Brain microvascular endothelial cell (primary cell): ENCODE results near the gene COL16A1.

ENCODE experiments used
- DNase-seq: peaks from one replicate; pipeline ENCODE4 v3.0.0-alpha.2; 2020
- H3K27ac ChIP-seq: fragments of 250-450 bp; sonication (Bioruptor Pico); 2 replicates; pipeline ENCODE4 v1.5.1; 2020; ENCODE audit warnings: mild to moderate bottlenecking, moderate library complexity
- H3K27me3 ChIP-seq: fragments of 250-450 bp; sonication (Bioruptor Pico); replicated peaks from 2 replicates; pipeline ENCODE4 v1.5.1; 2020; ENCODE audit warnings: mild to moderate bottlenecking
- H3K36me3 ChIP-seq: fragments of 250-450 bp; sonication (Bioruptor Pico); replicated peaks from 2 replicates; pipeline ENCODE4 v1.5.1; 2020; ENCODE audit warnings: mild to moderate bottlenecking
- H3K4me3 ChIP-seq: 2 replicates; pipeline ENCODE4 v1.5.1; 2011; ENCODE audit warnings: low read depth, mild to moderate bottlenecking, control low read depth, low read length, moderate library complexity
- in situ Hi-C: cut with HindIII; loops from 2 replicates; pipeline ENCODE4 v1.10.0; 2017; ENCODE audit warnings: low sequenced_read_pairs, low pct_ligation_motif_present
- TF ChIP-seq, protein P1 (sequence below): IDR thresholded peaks from 2 replicates; pipeline ENCODE4 v1.5.1; 2011; ENCODE audit warnings: low read depth, mild to moderate bottlenecking, moderate library complexity, low read length, control low read depth, inconsistent platforms; ENCODE audit errors: missing control alignments

The COL16A1 gene

GRCh38 chr1:31654474-31654776 lies 49.4 kb downstream of the COL16A1 start:
- no peaks in the 10 kb centered on the region for H3K36me3 ChIP-seq
- no peak for DNase-seq
- no peaks in the 10 kb centered on the region for H3K27me3 ChIP-seq
- H3K4me3 ChIP-seq: no peak overlapping the region
- H3K27ac ChIP-seq: no peak overlapping the region
- in situ Hi-C loops: no loop called here
- TF ChIP-seq, protein P1, sequence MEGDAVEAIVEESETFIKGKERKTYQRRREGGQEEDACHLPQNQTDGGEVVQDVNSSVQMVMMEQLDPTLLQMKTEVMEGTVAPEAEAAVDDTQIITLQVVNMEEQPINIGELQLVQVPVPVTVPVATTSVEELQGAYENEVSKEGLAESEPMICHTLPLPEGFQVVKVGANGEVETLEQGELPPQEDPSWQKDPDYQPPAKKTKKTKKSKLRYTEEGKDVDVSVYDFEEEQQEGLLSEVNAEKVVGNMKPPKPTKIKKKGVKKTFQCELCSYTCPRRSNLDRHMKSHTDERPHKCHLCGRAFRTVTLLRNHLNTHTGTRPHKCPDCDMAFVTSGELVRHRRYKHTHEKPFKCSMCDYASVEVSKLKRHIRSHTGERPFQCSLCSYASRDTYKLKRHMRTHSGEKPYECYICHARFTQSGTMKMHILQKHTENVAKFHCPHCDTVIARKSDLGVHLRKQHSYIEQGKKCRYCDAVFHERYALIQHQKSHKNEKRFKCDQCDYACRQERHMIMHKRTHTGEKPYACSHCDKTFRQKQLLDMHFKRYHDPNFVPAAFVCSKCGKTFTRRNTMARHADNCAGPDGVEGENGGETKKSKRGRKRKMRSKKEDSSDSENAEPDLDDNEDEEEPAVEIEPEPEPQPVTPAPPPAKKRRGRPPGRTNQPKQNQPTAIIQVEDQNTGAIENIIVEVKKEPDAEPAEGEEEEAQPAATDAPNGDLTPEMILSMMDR: no peak

- Histone ChIP-seq H3K4me3 (no peak overlapping the region), H3K27me3 (no peaks in the 10 kb centered on the region), H3K27ac (no peak overlapping the region), H3K36me3 (no peaks in the 10 kb centered on the region)
- in situ Hi-C loops: no loop called here
- TF ChIP-seq, protein P1: no peak
- DNase-seq: no peak
These were observed 49.9 kb downstream of the COL16A1 start for GRCh38 chr1:31653717-31654473.

DNA sequence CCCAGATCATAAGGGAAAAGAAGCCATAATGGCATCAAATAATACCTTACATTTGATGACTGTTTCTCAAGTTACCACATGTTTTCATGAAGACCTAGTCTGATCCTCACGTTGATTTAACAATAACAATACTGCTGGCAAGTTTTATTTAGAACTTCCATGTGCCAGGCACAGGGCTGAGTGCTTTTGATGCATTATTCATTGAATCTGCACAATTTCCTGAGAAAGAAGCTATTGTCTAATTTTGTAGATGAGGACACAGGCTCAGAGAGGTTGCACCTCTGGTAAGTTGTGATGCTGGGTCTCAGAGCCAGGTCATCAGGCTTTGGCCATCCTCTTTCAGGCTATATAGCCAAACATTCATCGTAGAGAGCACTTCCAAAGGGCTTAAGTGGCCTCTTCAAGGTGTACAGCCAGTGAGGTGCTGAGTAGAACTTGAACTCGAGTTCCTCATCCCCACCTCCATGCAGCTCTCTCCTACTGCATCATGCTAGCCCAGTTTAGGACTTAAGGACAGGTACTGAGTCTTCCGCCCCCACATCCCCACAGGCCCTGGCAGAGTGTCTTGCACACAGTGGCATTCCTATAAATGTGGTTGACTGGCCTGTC lies 50.8 kb downstream of the COL16A1 start:
- TF ChIP-seq, protein P1: no peak
- no peak for DNase-seq
- H3K27me3 ChIP-seq: no peaks in the 10 kb centered on the region
- no peaks in the 10 kb centered on the region for H3K36me3 ChIP-seq
- in situ Hi-C loops: no loop called here
- H3K4me3 ChIP-seq: no peak overlapping the region
- no peak overlapping the region for H3K27ac ChIP-seq

DNA sequence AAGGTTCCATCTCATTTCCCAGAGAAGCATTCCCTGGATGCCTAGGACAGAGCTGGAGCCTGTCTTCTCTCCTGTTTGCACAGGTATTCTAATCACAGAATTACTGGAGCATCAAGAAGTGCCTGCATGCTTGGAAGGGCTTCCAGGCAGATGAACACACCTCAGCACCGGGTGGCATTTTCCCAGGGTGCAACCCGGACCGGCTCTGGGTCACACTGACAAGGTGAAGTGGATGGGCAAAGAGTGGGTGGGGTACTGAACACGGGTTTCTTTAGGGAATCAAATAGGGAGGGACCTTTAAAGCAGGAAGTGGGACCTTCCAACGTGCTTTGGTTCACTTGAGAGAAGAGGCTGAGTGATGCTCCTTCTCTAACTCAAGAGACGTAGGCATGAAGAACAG lies 52.1 kb downstream of the COL16A1 start:
- no peaks in the 10 kb centered on the region for H3K27me3 ChIP-seq
- DNase-seq: no peak
- no peak overlapping the region for H3K27ac ChIP-seq
- H3K36me3 ChIP-seq: no peaks in the 10 kb centered on the region
- in situ Hi-C loops: no loop called here
- TF ChIP-seq, protein P1: no peak
- no peak overlapping the region for H3K4me3 ChIP-seq

DNA sequence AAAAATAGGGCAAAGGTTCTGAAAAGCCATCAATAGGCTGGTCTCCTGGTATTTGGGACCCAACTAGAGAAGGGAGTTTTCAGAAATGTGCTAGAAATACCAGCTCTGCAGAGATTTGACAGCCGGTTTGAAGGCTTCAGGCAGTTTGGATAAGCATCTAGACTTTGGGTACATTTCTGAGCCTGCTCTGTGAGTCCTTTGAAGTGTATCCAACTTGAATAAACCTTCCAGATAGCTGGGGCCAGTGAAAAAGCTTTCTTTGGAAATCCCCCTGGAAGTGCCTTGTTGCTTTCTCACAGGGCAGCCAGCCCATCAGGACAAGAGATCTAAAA lies 52.8 kb downstream of the COL16A1 start:
- H3K27ac ChIP-seq: no peak overlapping the region
- H3K27me3 ChIP-seq: no peaks in the 10 kb centered on the region
- TF ChIP-seq, protein P1: no peak
- in situ Hi-C loops: no loop called here
- no peak for DNase-seq
- no peak overlapping the region for H3K4me3 ChIP-seq
- no peaks in the 10 kb centered on the region for H3K36me3 ChIP-seq
